ENCODE results near the gene SAC3D1.
A peak's percentile ranks its signal among the peaks of the same experiment; 100 is the strongest.
"Not testable (repeated sequence)": the region's sequence is repeated elsewhere in the genome, so short reads cannot be mapped to it uniquely, and the experiment has no call there.

The SAC3D1 gene

GRCh38 chr11:65040847-65041622 is at the start of gene SAC3D1:
SAC3D1 (plus strand) TSS chr11:65041210; CDS start chr11:65041293, 83 bp downstream.
- DNase-seq (ENCODE audit: low read depth in 2 of 2), result peak; percentile 78 to 88

DNA sequence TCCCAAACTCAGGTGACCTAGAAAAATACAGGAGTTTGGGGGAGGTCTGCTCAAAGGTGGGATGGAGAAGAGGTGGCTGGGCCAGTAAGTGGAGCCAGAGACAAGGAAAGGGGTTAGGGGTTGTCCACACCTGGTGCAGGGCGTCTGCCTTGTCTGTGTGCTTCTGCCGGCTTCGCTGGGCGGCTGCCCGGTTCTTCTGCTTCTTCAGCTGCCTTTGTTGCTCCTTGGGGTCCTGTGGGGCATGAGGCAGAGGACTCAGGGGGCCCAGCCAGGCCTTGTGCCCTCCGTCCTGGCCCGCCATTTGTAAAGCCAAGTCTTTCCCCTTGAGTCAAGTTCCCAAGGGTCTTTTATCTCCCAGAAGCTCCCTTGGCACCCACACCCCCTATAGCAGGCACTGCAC is 46.7 kb upstream of the SAC3D1 start:
- DNase-seq (ENCODE audit: low read depth in 2 of 2), result no peak

GRCh38 chr11:64996327-64996709 is 44.7 kb upstream of the SAC3D1 start:
- no peak for DNase-seq (ENCODE audit: low read depth in 2 of 2)

DNA sequence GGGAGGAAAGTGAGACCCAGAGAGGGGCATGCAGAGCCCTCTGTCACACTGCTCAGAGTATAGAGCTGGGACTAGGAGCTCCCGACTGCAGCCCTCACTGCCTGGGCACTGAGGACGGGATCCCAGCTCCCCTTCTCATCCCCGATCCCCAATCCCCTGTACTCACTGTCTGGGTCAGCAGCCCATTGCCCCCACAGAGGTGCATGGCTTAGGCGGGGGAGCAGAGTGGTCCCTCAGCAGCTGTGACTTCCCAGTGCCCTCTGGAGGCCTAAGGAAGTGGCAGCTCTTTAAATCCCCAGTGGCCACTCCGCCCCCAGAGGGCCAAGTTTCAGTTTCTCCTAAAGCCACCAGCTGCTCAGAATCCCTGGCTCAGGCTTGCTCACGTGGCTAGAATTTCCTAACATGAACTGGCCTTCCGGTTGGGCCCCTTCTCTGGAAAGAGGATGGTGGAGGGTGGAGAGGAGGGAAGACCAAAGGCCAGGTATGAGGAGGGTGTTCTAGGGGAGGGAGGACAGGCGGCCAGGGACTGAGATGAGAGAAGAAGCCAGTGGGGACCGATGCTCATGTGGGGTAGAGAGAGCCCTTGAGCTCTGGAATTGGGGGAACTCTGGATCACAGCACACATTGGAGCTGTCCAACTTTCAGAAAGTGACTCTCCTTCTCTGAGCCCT is 44.2 kb upstream of the SAC3D1 start, which contains the start of gene BATF2:
Gene BATF2 (minus strand): TSS at position 262 of the 671 bp plus-strand sequence. CDS start 57 bp downstream, at position 205.
- DNase-seq (ENCODE audit: low read depth in 2 of 2), result no peak

DNA sequence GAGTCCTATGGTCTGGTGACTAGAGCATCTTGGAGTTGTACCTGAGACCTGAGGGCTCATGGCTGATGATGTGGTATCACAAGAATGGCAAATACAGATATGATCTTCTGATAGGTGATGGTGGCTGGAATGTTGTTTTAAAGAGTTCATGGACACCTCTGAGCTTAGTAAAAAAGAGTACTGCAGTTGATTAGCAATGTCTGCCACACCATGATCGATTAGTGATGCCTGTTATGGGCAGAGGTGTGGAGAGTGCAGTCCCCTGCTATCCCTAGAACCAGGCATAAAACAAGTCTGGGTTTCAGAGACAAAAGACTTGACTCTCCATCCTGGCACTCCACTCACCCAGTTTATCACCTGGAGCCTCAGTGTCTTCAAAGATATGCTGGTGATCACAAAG is 42.9 kb upstream of the SAC3D1 start:
- no peak for DNase-seq (ENCODE audit: low read depth in 2 of 2)

- DNase-seq (ENCODE audit: low read depth in 2 of 2), result no peak
Observed at GRCh38 chr11:64998690-64999431, 42.1 kb upstream of the SAC3D1 start.

DNA sequence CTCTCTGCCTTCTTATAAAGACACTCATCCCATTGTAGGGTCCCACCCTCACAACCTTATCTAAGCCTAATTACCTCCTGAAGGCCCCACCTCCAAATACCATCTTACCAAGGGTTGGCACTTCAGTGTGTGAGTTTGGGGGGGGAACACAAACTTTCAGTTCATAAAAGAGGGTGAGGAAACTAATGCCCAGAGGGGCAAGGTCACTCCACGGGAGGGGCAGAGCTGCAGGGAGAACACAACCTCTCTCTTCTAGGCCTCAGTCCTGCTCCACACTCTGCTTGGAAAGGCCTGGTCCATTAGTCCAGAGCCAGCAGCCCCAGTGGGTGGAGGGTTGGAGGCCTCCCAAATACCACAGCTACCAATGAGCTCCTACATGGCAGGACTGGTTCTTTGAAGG is 41.5 kb upstream of the SAC3D1 start:
- DNase-seq (ENCODE audit: low read depth in 2 of 2), result no peak

GRCh38 chr11:65002706-65003105 is 38.3 kb upstream of the SAC3D1 start:
- DNase-seq (ENCODE audit: low read depth in 2 of 2), result no peak

DNA sequence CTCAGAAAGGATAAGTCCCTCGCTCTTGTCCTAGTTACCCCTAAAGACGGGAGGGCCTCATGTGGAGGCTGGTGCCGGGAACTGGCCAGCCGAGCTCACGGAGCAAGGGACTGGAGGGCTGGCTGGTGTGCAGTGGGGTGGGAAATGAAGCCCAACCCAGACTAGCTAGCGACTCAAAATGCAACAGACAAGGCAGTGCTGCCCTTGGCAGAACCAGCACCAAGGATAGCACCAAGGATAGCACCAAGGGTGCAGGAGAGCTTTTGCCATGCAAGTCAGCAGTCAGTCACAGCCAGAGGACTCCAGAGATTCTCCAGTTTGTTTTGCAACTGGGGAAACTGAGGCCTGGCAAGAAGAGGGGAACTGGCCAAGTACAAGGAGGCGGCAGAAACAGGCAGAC is 37.7 kb upstream of the SAC3D1 start:
- no peak for DNase-seq (ENCODE audit: low read depth in 2 of 2)

- DNase-seq (ENCODE audit: low read depth in 2 of 2), result not testable (repeated sequence)
Observed at GRCh38 chr11:65003968-65004367, 37.0 kb upstream of the SAC3D1 start.

DNA sequence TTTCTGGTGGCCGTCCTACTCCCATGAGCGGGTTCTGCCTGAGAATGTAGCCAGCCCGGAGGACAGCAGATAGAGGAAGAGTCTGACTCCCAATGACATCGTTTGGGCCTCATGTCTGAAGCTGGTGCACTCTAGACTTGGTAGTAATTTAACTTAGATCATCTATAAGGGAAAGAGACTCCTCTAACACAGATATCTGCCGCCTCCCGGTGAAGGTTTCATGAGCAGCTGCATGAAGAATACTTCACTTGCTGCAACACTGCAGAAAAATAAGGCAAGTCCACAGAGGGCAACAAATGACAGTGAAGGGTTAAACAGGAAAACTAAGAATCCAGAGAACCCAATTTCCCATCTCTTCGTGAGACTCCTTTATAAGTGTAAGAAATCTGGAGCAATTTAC is 33.0 kb upstream of the SAC3D1 start:
- DNase-seq (ENCODE audit: low read depth in 2 of 2), result no peak

DNA sequence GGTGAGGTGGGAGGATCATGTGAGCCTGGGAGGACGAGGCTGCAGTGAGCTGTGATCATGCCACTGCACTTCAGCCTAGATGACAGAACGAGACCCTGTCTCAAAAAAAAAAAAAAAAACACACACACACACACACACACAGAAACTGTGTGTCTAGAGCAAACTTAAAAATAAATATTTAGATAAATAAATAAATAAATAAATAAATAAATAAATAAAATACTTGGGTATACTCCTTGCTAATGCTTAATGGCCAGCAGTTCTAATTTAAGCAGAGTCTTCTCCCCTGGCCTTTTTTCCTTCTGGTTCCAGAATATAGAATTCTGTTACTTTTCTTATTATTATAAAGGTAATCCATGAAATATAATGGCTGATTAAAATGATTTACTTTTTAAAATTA is 32.1 kb upstream of the SAC3D1 start:
- DNase-seq (ENCODE audit: low read depth in 2 of 2), result no peak

- peak; percentile 86 to 88 for DNase-seq (ENCODE audit: low read depth in 2 of 2)
Observed at GRCh38 chr11:65013130-65013887, 27.7 kb upstream of the SAC3D1 start.

- peak; percentile 70 to 84 for DNase-seq (ENCODE audit: low read depth in 2 of 2)
Observed at GRCh38 chr11:65013888-65014725, 26.9 kb upstream of the SAC3D1 start, which contains the start of gene ARL2. ARL2 (plus strand) TSS chr11:65014160; CDS start chr11:65014208, 48 bp downstream.

DNA sequence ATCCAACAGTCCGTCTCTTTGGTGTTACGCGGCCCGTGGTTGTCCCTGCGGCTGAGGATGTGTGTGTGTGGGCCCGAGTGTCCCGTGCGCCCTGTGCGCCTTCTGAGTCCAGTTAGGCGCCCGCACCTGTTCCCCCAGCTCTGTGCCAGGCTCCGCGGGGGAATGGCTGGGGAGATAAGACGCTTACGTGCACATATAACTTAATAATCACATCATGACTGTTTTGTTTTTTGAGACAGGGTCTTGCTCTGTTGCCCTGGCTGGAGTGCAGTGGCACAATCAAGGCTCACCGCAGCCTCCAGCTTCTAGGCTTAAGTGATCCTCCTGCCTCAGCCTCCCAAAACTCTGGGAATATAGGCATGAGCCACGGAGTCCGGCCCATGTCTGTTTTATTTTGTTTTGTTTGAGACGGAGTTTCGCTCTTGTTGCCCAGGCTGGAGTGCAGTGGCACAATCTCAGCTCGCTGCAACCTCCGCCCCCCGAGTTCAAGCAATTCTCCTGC is 26.2 kb upstream of the SAC3D1 start:
- DNase-seq (ENCODE audit: low read depth in 2 of 2), result no peak

DNA sequence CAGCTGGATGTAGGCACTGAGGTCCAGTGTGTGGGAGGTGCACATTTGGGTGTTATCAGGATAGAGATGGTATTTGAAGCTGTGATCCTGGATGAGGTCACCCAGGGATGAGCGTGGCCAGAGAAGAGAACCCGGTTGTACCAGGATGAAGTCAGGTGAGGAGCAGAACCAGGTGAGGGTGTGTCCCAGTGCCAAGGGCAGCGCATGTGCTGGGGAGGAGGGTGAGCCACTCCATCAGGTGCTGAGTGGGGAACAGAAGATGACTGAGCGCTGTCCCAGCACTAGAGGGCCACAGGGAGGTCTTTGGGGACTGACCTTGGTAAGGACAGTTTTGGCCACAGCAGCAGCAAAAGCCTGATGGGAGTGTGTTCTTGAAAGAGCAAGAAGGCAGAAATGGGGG is 24.3 kb upstream of the SAC3D1 start:
- no peak for DNase-seq (ENCODE audit: low read depth in 2 of 2)

DNA sequence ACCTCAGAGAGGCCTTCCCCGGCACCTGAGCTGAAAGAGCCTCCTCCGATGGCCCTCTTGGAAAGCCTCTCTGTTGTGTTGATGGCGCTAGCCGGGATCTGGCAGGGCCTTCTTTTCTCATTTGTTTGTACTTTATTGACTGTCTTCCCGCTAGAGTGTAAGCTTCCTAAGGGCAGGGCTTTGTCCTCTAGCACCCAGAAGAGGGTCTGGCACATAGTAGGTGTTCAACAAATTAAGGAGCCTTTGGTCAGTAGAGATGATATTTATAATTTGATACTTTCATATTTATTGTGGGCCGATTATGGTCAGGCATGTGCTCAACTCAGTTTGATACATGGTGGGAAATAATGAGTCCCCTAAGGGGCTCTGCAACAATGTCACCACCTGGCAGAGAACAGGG is 23.1 kb upstream of the SAC3D1 start:
- DNase-seq (ENCODE audit: low read depth in 2 of 2), result no peak

DNA sequence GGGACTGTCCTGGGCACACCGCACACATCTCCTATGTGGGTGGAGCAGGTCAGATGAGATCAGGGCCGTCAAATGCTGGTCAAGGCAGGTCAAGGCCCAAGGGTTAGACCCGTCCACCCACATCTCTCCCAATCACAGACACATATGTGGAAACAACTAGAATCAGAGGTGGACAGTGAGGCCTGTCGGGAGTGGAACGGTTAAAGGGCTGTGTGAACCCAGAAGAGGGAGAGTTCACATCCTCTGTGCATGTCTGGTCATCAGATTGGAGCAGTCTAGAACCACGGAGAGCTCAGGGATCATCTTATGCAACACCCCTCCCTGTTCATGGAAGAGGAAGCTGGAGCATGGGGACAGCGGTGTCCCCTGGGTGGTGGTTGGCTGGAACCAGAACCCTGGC is 21.2 kb upstream of the SAC3D1 start:
- DNase-seq (ENCODE audit: low read depth in 2 of 2), result no peak

GRCh38 chr11:65021003-65021402 is 20.0 kb upstream of the SAC3D1 start:
- no peak for DNase-seq (ENCODE audit: low read depth in 2 of 2)

GRCh38 chr11:65021509-65021908 is 19.5 kb upstream of the SAC3D1 start:
- DNase-seq (ENCODE audit: low read depth in 2 of 2), result no peak

DNA sequence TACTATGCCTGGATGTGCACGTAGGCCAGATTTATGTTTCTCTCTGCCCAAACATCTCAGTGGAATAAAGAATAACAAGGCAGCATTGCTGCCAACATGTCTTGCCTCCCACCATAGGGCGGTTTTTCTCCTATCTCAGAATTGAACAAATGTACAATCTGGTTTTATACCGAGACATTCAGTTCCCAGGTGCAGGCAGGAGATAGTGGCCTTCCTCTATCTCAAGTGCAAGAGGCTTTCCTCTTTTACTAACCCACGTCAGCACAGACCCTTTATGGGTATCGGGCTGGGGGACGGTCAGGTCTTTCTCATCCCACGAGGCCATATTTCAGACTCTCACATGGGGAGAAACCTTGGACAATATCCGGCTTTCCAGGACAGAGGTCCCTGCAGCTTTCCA is 17.5 kb upstream of the SAC3D1 start:
- DNase-seq (ENCODE audit: low read depth in 2 of 2), result not testable (repeated sequence)
